GM21786 (cell line): ENCODE data around the gene CFAP74.

Experiments used
- ATAC-seq: cut with Tn5 transposase; IDR thresholded peaks from one replicate; pipeline ENCODE4 v1.9.1; 2021; ENCODE audit not compliant: unreplicated experiment

The CFAP74 gene

DNA sequence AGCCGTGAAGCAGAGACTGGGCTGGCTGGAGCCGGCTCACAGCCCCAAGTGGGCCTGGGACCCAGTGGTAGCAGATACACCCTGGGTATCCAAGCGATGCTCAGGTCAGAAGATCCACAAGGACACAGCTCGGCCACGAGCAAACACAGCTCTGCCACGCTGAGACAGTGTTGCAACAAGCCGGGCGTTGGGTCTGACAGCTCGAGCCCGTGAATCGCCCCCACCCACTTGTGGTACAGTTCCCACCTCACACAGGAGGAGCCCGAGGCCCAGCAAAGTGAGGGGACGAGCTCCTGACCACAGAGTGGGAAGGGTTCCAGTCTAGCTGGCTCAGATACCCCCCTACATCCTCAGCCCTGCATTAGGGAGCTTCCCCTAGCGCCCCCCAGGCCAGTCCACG, 37.7 kb upstream of the CFAP74 start:
- no peak for ATAC-seq

DNA sequence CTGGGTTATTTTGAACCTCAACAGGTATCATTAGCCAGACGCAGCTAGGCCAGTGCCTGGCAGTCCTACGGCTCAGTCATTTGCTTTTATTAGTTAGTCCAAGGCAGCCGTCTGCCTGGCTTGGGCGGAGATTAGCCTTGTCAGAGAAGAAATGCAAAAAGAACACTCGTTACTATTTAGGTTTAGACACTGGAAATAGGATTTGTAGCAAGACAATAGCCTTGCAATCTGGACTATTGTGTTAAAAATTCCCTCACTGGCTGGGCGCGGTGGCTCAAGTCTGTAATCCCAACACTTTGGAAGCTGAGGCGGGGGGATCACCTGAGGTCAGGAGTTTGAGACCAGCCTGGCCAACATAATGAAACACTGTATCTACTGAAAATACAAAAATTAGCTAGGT, 35.7 kb upstream of the CFAP74 start:
- no peak for ATAC-seq

DNA sequence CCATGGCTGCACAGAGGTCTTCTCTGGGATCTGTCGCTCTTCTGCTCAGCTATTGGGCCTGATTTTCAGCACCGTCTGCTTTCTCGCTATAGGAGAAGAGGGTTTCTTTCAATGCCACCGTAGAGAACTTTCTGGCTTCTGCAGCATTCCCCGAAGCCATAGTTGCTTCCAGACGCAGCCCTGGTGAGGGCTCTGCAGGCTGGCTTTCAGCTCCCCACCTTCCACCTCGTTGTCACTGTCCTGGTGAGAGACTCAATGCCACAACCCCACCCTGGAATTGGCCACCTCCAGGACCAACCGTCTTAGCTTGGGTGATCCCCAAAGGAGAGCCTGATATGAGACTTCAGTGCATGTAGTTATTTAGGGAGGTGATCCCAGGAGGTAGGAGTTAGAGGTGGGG, 34.6 kb upstream of the CFAP74 start:
- ATAC-seq = no peak

DNA sequence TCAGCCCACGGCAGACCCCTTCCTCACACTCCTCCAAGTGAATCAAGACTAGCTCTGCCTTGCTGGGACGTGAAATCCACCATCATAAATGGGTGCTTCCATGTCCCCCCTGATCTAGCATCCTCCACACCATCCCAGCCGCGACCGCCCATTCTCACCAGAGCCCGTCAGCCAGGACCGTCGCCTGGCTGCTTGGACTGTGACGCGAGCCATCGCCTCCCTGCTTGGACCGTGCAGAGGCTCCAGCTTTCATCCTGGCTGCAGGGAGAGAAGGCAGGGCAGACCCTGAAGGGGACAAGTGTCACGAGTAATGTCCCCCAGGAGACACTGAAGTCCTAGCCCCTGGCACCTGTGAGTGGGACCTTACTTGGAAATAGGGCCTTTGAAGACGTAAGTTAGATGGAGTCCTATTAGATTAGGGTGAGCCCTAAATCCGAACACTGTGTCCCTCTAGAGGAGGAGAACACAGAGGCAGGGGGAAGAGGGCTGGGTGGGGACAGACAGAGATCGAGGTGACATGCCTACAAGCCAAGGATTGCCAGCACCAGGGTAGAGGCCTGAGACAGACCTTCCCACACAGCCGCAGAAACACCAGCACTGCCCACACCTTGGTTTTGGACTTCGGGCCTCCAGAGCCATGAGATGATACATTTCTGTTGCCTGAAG, 33.9 kb upstream of the CFAP74 start:
- ATAC-seq = no peak

DNA sequence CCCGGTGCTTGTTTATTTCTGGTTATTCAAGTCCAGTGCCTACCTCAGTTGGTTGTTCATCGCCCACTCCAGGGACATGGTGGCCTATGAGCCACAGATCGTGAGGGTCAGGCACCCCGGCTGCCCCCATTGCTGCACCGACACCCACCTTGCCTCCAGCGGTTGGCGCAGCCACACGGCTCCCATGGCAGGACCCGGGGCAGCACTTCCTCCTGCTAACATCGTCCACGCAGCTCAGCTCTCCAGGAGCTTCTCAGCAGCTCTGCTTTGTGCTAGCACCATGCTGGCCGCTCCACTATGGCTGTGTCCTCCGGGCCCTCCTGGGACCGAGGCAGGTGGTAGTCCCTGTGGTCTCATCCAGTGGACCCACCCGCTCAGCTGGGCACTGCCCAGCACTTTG, 32.7 kb upstream of the CFAP74 start:
- no peak for ATAC-seq

DNA sequence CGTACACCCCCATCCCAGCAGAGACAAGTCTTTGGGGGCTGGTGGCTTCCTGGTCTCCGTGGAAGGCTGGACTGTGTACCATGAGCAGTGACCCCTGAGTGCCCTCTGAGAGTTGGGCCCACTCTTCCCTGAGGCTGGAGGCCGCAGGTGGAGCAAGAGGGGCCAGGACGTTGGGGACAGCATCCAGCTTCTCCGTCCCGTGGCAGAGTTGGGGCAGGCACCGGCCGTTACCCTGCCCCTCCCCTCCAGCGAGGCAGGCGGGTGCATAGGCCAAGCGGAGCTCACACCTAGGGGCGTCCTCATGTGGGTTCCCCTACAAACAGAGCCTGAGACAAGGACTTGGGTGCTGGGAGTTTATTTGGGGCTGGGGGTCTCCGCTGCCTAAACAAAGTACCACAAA, 29.6 kb upstream of the CFAP74 start:
- ATAC-seq = no peak

DNA sequence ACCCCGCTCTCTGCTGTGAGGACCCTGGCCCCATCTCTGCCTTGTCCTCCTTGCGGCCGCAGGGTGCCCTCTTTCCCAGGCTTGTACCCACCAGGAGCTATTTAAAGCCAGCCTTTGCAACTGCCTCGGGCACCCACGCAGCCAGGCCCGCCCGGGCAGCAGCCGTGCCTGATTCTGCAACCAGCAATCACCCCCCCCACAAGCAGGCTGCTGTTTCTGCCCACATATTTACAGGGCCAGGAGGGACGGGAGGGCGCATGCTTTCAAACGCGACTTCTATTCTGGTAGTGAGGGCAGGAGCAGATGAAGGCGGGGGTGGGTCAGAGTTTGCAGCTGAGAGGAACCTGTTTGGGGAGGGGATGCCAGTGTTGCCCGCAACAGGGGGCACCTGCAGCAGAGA, 29.2 kb upstream of the CFAP74 start:
- ATAC-seq = no peak

DNA sequence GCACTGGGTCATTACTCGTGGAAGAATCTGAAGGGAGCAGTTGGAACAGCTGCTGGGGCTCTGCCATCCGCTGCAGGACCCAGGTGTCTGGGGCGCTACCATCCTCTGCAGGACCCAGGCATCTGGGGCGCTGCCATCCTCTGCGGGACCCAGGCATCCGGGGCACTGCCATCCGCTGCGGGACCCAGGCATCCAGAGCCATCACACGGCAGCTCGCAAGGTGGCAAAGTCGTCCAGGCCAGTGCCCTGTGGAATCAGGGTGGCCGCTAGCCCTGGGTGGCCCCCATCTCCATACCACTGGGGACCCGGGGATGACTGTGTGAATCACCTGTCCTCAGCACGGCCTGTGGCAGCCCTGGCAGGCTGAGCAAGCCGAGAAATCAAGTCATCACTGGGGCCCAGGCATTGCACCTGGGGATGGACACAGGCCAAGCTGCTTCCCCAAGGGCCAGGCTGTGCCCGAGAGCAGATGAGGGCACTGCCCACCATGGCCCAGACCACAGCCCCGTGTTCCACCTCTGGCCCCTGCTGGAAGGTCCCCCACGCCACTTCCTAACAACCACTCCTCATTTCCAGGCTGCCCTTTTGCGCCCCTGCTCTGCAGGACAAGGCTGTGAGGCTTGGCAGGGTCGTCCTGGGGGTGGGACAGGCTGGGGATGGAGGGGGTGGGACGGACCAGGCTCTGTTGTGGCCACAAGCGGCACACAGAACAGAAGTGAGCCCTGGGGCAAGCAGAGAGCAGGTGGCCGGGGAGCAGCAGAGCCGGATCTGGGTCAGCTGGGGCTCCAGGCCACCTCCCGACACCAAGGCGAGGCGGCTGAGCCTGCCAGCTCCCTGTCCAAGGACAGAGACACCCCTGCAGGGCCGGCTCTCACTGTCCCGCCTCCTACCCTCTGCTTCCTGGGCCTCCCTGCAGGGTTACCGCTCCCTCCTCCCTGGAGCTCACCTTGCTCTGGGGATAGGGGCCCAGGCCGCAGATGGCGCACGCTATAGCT, 28.3 kb upstream of the CFAP74 start:
- no peak for ATAC-seq

DNA sequence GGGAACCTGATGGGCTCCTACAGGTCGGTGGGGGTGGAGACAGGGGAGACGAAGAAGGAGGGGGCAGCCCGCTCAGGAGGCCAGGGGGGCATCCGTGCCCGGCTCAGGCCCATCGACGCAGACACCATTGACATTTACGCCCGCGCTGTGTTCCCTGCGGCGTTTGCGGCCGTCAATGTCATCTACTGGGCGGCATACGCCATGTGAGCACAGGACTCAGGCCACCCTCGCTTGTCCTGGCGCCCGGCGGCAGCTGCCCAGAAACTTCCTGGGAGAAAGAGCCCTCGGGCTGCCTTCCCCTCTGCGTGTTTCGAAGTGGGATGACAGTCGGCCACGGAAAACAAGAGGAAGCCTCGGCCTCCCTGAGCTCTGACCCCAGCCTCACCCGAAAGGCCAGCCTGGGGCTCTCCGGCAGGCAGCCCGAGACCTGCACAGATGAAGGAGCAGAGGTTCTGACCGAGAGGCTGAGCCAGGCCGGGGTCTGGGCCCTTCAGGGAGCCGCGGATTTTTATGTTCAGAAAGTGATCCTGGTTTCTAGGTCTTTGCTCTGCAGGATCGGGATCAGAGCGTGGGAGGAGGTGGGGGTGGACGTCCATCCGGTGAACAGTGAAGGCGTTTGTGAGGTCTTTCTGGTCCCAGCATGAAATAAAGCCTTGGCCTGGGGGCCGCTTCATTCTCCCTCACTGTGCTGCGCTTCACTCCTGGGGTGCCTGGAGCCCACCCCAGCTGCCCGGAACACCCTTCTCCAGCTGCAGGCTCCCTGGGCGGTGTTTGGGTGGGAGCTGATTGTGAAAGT, 26.7 kb upstream of the CFAP74 start:
- no peak for ATAC-seq

DNA sequence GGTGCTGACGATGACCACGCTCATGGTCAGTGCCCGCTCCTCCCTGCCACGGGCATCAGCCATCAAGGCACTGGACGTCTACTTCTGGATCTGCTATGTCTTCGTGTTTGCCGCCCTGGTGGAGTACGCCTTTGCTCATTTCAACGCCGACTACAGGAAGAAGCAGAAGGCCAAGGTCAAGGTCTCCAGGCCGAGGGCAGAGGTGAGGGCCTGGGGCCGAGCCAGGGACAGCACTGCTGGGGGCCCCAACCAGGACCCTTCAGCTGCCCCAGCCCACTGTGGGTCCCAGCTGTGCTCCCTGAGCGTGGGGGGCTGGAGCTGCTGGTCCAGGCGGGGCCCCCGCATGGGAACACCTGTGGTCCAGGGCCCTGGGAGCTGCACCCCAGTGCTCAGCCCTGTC, 26.0 kb upstream of the CFAP74 start:
- ATAC-seq = no peak

DNA sequence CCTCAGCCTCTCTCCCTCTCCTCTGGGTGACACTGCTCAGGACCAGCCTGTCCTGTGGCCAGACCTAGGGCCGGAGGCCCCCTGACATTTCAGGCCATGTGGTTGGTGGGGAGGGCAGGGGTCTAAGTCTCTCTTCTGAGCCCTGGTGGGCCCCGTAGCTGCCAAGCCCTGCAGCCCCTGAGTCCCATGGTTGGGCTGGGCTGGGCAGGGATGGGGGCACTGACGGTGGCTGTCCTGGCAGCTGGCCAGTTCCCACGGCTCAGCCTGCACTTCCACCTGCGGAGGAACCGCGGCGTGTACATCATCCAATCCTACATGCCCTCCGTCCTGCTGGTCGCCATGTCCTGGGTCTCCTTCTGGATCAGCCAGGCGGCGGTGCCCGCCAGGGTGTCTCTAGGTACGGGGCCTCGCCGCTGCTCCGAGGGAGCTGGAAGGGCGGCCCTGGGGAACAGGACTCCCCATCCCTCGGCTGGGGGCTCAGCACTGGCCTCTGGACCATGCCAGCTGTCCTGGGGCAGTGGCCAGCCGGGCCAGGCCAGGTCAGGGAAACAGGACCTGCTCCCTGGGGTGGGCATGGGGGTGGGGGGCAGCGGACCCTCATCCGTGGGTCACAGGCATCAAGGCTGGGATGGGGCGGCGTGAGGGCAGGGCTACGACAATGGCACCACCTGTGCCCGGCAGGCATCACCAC, 25.4 kb upstream of the CFAP74 start:
- no peak for ATAC-seq

DNA sequence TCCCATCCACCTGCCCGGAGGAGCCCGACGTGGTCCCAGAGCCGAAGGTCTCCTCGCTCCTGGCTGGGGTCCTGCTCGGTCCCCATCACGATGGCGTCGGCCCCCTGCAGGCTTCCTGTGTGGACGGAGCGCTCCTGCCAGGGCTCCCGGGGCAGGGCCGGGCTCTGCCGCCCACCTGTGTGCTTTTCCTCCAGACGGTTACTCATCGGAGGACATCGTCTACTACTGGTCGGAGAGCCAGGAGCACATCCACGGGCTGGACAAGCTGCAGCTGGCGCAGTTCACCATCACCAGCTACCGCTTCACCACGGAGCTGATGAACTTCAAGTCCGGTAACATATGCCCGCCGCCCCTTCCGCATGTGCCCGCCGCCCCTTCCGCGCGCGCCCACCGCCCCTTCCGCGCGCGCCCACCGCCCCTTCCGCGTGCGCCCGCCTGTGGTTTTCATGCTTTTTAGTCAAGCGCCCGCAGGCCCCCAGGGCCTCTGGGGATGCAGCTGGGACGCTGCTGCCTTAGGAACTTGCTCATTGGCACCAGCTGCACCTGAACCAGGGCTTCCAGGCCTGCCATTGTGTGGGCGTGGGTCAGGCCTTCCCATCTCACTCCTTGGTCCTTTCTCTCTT, 24.5 kb upstream of the CFAP74 start:
- no peak for ATAC-seq

DNA sequence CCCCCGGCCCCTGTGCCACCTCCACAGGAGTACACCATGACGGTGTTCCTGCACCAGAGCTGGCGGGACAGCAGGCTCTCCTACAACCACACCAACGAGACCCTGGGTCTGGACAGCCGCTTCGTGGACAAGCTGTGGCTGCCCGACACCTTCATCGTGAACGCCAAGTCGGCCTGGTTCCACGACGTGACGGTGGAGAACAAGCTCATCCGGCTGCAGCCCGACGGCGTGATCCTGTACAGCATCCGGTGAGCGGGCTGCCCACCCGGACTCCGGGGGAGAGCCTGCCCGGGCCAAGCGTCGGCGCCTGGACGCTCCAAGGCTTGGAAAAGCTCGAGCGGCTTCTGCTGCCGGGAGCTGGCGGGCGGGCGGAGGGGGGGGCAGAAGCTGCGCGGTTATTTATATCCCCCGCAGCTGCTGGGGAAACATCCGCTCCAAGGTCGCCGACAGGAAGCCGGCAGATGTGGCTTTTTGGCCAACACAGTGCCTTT, 21.9 kb upstream of the CFAP74 start:
- no peak for ATAC-seq

DNA sequence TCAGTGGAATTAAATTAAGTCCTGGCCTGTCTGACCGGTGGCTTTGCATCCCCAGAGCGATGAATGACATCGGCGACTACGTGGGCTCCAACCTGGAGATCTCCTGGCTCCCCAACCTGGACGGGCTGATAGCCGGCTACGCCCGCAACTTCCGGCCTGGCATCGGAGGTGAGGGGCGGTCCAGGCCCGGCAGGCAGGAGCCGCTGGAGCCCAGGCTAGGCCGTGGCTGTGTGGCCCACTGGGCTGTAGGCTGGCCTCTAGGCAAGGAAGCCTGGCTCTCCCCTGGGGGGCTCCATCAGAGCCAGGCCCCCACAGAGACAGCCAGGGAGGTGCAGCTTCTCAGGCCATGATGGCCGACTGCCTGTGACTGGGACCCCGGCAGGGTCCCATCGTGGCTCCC, 21.3 kb upstream of the CFAP74 start:
- ATAC-seq = no peak

DNA sequence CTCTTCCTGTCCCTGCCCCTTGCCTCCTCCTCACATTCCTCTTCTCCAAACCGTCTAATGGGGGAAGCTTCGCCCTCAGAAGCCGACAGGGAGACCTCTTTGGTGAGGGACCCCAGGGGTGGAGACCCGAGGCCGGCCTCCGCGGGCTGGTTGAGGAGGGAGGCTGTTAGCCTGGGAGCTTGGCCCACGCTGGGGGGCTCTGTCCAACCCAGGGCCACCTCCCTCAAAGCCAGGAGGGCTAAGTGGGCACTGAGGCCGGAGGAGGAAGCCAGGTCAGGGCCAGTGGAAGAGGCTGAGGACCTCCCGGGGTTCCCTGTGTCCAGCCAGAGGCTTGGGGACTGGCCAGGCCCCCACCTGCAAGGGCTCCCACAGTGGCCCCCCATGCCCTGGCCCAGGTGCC, 20.9 kb upstream of the CFAP74 start:
- ATAC-seq = no peak

DNA sequence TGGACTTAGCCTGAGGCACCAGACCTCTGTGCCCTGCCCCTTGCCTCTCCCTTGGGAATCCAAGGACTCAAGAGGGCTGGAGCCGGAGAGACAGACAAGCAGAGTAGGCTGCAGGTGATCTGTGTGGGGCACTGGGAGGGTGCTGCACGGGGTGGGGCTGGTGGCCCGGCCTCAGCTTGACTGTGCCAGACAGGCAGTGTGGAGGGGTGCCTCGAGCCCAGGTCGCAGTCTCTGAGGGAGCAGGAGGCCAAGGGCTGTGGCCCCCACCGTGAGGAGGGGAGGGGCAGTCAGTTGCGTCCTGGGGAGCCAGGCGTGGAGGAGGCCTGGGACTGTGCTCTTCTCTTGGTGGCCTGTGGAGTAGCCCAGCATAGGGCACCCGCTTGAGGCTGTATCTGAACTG, 19.6 kb upstream of the CFAP74 start:
- no peak for ATAC-seq

DNA sequence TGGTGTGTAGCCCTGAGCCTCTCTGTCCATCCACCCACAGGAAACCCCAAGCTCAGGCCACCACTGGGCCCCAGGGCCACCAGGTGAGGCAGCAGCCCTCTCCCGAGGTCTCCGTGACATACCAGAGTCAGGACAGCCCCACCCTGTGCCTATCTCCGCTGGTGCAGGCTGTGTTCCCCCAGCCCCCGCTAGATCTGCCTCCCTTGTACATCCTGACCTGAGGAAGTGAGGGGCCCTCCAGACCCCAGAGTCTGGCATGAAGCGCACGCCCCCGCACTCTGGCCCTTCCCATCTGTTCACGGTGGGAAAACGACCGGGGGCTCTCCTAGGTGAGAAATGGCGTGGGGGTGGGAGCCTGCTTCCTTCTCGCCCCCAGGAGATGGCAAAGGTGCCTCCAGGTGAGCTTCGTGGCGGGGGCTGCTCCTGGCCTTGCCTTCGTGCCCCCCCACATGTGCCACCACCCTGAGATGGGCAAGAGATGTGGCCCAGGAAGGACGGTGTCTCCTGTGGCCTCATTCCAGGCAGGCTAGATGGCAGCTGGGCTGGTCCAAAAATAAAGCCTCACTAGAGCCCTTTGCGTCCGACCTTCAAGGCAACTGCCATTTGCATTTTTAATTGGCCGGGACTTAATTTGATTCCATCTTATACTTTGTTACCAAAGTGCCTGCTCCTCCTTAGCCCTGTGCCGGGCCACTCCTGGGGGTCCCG, 18.6 kb upstream of the CFAP74 start:
- no peak for ATAC-seq

DNA sequence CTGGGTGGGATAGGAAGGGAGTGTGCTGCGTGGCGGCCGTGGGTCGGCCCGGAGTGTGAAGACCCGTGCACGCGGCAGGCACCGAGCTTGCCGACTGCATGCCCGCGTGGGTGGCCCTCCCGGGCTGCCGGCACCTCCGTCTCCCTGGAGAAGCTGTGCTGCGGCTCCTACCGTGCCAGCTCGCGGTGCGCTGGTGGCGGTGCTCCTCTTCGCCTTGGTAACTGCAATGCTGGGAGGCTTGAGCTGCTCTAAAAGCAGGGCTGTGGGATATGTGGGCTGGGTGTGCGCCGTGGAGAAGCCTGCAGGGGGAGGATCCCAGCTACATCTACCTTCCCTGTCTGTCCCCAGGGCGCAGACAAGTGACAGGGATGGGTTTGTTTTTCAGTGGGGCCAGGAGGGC, 18.0 kb upstream of the CFAP74 start:
- ATAC-seq = no peak

DNA sequence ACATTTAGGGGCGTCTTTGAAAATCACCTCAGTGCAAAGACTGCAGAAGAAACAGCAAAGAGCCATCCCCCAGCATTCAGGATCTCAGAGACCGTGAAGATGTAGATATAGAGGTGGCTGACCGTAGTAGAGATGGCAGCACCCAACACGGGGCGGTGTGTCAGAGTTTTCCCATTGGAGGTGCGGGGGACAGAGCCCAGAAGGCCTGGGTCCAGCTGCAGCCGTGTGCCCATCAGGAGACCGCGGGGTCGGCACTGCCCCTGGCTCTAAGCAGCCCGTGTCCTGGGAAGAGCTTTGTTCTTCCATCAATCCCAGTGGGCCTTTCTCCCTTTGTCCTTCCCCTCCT, 16.7 kb upstream of the CFAP74 start:
- ATAC-seq = no peak
